ENCODE data around the gene ZNF557. TPM values are rescaled to one million over a fixed set of nuclear protein-coding genes. Genes with fewer than 3 reads are reported as not detected.

ZNF557 gene
- total and polyA plus RNA-seq, 2 donors = 5.2 to 12.7 TPM

DNA sequence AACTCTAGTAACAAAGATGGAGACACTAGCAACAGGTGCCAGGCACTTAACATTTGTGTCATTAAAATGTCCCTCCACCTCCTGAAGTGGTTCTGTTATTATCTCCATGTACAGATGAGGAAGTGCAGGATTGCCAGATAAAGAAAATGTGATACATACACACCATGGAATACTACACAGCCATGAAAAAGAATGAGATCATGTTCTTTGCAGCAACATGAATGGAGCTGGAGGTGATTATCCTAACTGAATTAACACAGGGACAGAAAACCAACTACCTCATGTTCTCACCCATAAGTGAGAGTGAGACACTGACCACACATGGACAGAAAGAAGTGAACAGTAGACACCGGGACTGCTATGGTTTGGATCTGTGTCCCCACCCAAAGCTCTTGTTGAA, 60.5 kb downstream of the ZNF557 start:
- no peaks in the 10 kb centered on the region for H3K4me1 ChIP-seq (ENCODE audit: control insufficient read depth in 2 of 2, insufficient read depth in 2 of 2, low read length in 2 of 2)
- H3K27ac ChIP-seq (ENCODE audit: low read depth in 1 of 2, low read length in 1 of 2) = no peak overlapping the region
- peaks cover 7 to 8% of the 10 kb centered on the region in 2 donors for H3K9me3 ChIP-seq (ENCODE audit: control insufficient read depth in 2 of 2, insufficient read depth in 1 of 2, low read length in 1 of 2)
- WGBS = 100% methylated on average over 1 of the region's 1 CpG
- H3K27me3 ChIP-seq (ENCODE audit: control insufficient read depth in 2 of 2, insufficient read depth in 1 of 2, low read length in 1 of 2) = no peaks in the 10 kb centered on the region
- H3K4me3 ChIP-seq (ENCODE audit: low read length in 2 of 2) = no peak overlapping the region
- H3K36me3 ChIP-seq (ENCODE audit: control insufficient read depth in 2 of 2, insufficient read depth in 2 of 2, low read length in 1 of 2) = peaks cover 17 to 22% of the 10 kb centered on the region in 2 donors
- DNase-seq (ENCODE audit: low read depth in 6 of 9, low spot score in 9 of 9) = no peak

DNA sequence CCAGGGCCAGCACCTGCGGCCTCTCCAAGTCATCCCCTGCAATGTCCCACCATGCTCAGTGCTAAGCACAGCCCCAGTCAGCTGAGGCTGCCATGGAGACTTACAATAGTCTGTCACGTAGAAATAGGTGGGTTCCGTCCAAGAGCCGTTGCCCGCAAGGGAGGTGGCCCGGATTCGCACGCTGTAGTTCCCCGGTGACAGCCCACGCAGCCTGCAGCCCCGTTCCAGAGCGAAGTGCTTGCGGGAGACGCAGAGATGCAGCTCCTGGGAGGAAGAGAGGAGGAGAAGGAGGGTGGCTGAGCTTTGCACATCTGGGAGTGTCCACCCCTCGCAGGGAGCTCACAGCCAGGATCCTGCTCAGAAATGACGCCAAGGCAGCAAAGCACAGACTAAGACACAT, 62.6 kb downstream of the ZNF557 start:
- Histone ChIP-seq H3K9me3 (ENCODE audit: control insufficient read depth in 2 of 2, insufficient read depth in 1 of 2, low read length in 1 of 2) (no peaks in the 10 kb centered on the region), H3K36me3 (ENCODE audit: control insufficient read depth in 2 of 2, insufficient read depth in 2 of 2, low read length in 1 of 2) (peaks cover 2 to 6% of the 10 kb centered on the region in 2 donors), H3K4me1 (ENCODE audit: control insufficient read depth in 2 of 2, insufficient read depth in 2 of 2, low read length in 2 of 2) (no peaks in the 10 kb centered on the region), H3K27me3 (ENCODE audit: control insufficient read depth in 2 of 2, insufficient read depth in 1 of 2, low read length in 1 of 2) (no peaks in the 10 kb centered on the region), H3K27ac (ENCODE audit: low read depth in 1 of 2, low read length in 1 of 2) (no peak overlapping the region), H3K4me3 (ENCODE audit: low read length in 2 of 2) (no peak overlapping the region)
- 99% methylated on average over 16 of the region's 16 CpGs for WGBS
- no peak for DNase-seq (ENCODE audit: low read depth in 6 of 9, low spot score in 9 of 9)

DNA sequence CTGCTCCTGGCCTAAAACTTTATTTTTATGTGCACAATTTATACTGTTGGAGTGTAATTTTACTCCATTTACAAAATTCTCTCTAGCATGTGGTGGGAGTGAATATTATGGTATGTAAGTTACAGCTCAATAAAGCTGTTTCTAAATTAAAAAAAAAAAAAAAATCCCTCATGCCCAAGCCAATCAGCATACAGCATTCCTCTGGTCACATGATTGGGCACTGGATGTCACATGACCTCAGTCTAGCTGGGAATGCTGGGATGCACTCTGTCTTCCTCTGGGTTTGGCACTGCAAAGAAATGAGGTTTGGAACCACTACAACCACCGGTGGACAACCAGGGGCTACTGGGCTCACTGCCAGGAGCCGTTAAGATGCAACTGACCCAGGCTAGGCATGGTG, 67.6 kb downstream of the ZNF557 start:
- no peaks in the 10 kb centered on the region for H3K4me1 ChIP-seq (ENCODE audit: control insufficient read depth in 2 of 2, insufficient read depth in 2 of 2, low read length in 2 of 2)
- no peaks in the 10 kb centered on the region for H3K27me3 ChIP-seq (ENCODE audit: control insufficient read depth in 2 of 2, insufficient read depth in 1 of 2, low read length in 1 of 2)
- H3K9me3 ChIP-seq (ENCODE audit: control insufficient read depth in 2 of 2, insufficient read depth in 1 of 2, low read length in 1 of 2) = no peaks in the 10 kb centered on the region
- no peak overlapping the region for H3K4me3 ChIP-seq (ENCODE audit: low read length in 2 of 2)
- H3K36me3 ChIP-seq (ENCODE audit: control insufficient read depth in 2 of 2, insufficient read depth in 2 of 2, low read length in 1 of 2) = peaks cover 9 to 18% of the 10 kb centered on the region in 2 donors
- no peak for DNase-seq (ENCODE audit: low read depth in 6 of 9, low spot score in 9 of 9)
- no peak overlapping the region for H3K27ac ChIP-seq (ENCODE audit: low read depth in 1 of 2, low read length in 1 of 2)
- 75% methylated on average over 2 of the region's 2 CpGs for WGBS

Other genes starting within 250 kb of the ZNF557 start
- 3.9 TPM for gene ADGRE1, start 182.1 kb upstream of the ZNF557 start, total RNA-seq
- gene ADGRE1, start 182.1 kb upstream of the ZNF557 start, polyA plus RNA-seq = 1.8 TPM
- gene MBD3L2B, start 48.3 kb upstream of the ZNF557 start, total RNA-seq = 0.19 TPM
- 0.71 TPM for gene MBD3L2B, start 48.3 kb upstream of the ZNF557 start, polyA plus RNA-seq
- not detected for gene MBD3L5, start 39.1 kb upstream of the ZNF557 start, total RNA-seq
- gene MBD3L5, start 39.1 kb upstream of the ZNF557 start, polyA plus RNA-seq = 0.21 TPM
- gene MBD3L4, start 29.5 kb upstream of the ZNF557 start, total RNA-seq = not detected
- gene MBD3L4, start 29.5 kb upstream of the ZNF557 start, polyA plus RNA-seq = not detected
- gene MBD3L2, start 20.4 kb upstream of the ZNF557 start, total RNA-seq = 0.09 TPM
- gene MBD3L2, start 20.4 kb upstream of the ZNF557 start, polyA plus RNA-seq = 0.78 TPM
- gene MBD3L3, start 11.0 kb upstream of the ZNF557 start, total RNA-seq = 0.24 TPM
- gene MBD3L3, start 11.0 kb upstream of the ZNF557 start, polyA plus RNA-seq = 1.1 TPM
- gene INSR, start 224.7 kb downstream of the ZNF557 start, total RNA-seq = 6.0 TPM
- gene INSR, start 224.7 kb downstream of the ZNF557 start, polyA plus RNA-seq = 5.5 TPM

Data from thymus (tissue), 11 donors.